HepG2 (cell line): Measurements from ENCODE around the gene ANKRD39. TPM values are rescaled to one million over a fixed set of nuclear protein-coding genes. Genes with fewer than 3 reads are reported as not detected.

Experiments
- ATAD3A ChIP-seq: sonication (generic); formaldehyde crosslinking; IDR thresholded peaks from 2 replicates; pipeline ENCODE4 v1.4.0; 2020; ENCODE audit warnings: missing genetic modification reagents
- CEBPG ChIP-seq: IDR thresholded peaks from 2 replicates; pipeline ENCODE4 v1.6.1; 2016
- MAF1 ChIP-seq: sonication (generic); formaldehyde crosslinking; IDR thresholded peaks from 2 replicates; pipeline ENCODE4 v1.5.0; 2020; ENCODE audit warnings: missing genetic modification reagents, borderline replicate concordance
- MTA1 ChIP-seq: sonication (generic); formaldehyde crosslinking; IDR thresholded peaks from 2 replicates; pipeline ENCODE4 v1.4.0; 2020; ENCODE audit warnings: missing genetic modification reagents, mild to moderate bottlenecking, borderline replicate concordance
- NFE2 ChIP-seq: sonication (generic); formaldehyde crosslinking; IDR thresholded peaks from 2 replicates; pipeline ENCODE4 v1.4.0; 2020; ENCODE audit warnings: missing genetic modification reagents
- POLR2G ChIP-seq: fragments of 200-400 bp; formaldehyde crosslinking; IDR thresholded peaks from 2 replicates; pipeline ENCODE4 v1.6.1; 2018; ENCODE audit warnings: mild to moderate bottlenecking, low read depth, low read length, moderate library complexity
- RORA ChIP-seq: sonication (generic); formaldehyde crosslinking; IDR thresholded peaks from 2 replicates; pipeline ENCODE4 v1.5.0; 2020; ENCODE audit warnings: mild to moderate bottlenecking, missing genetic modification reagents, moderate library complexity
- SALL2 ChIP-seq: sonication (generic); formaldehyde crosslinking; IDR thresholded peaks from 2 replicates; pipeline ENCODE4 v1.8.1; 2023; ENCODE audit warnings: mild to moderate bottlenecking, missing genetic modification reagents, inconsistent platforms
- SRSF9 ChIP-seq: fragments of 200-400 bp; formaldehyde crosslinking; IDR thresholded peaks from 2 replicates; pipeline ENCODE4 v1.6.1; 2018; ENCODE audit warnings: borderline replicate concordance, mild to moderate bottlenecking, low read depth, low read length; ENCODE audit not compliant: insufficient read depth, poor library complexity, severe bottlenecking
- ZBTB8A ChIP-seq: sonication (generic); formaldehyde crosslinking; IDR thresholded peaks from 2 replicates; pipeline ENCODE4 v1.4.0; 2020; ENCODE audit warnings: mild to moderate bottlenecking, low read depth, missing genetic modification reagents, borderline replicate concordance
- ZNF138 ChIP-seq: sonication (generic); formaldehyde crosslinking; IDR thresholded peaks from 2 replicates; pipeline ENCODE4 v1.5.0; 2020; ENCODE audit warnings: mild to moderate bottlenecking, low read depth, missing genetic modification reagents
- ZNF207 ChIP-seq: fragments of 450-650 bp; IDR thresholded peaks from 2 replicates; pipeline ENCODE4 v1.6.1; 2016; ENCODE audit warnings: antibody characterized with exemption, borderline replicate concordance
- ZNF263 ChIP-seq: sonication (generic); formaldehyde crosslinking; IDR thresholded peaks from 2 replicates; pipeline ENCODE4 v1.4.0; 2020; ENCODE audit warnings: missing genetic modification reagents
- ZNF563 ChIP-seq: sonication (generic); formaldehyde crosslinking; IDR thresholded peaks from 2 replicates; pipeline ENCODE4 v1.8.0; 2022; ENCODE audit warnings: mild to moderate bottlenecking, moderate library complexity, missing genetic modification reagents
- ZNF629 ChIP-seq: sonication (generic); formaldehyde crosslinking; conservative IDR thresholded peaks from 2 replicates; pipeline ENCODE4 v1.5.0; 2020; ENCODE audit warnings: missing genetic modification reagents
- polyA plus RNA-seq, 8 experiments: library from polyadenylated mRNA; depleted of rRNA in 3 of 8; stranded (reverse) in 7 of 8; unstranded in 1 of 8; fragments of >200 nt; fragmentation: Illumina TruSeq in 4 of 8; extraction: Trizol in 4 of 8; gene quantifications; 2 replicates each; pipeline versions ENCODE4 v1.2.1 to v1.2.3, GENCODE V29; 2011 to 2016; ENCODE audit warnings: low read depth in 4 of 8, missing spikeins in 1 of 8, mixed read lengths in 1 of 8; ENCODE audit not compliant: insufficient read depth in 1 of 8
- total RNA-seq, 5 experiments: library from RNA; depleted of rRNA; stranded (reverse); fragments of >200 nt; fragmentation: Illumina TruSeq; extraction: Trizol; gene quantifications; 2 replicates each; pipeline ENCODE4 v1.2.3, GENCODE V29; 2016; ENCODE audit warnings: low read depth in 1 of 5
- TF ChIP-seq, protein P1 (sequence below): sonication (generic); formaldehyde crosslinking; IDR thresholded peaks from 2 replicates; pipeline ENCODE4 v1.8.1; 2023; ENCODE audit warnings: missing genetic modification reagents, mild to moderate bottlenecking, borderline replicate concordance
- TF ChIP-seq, protein P2 (sequence below): sonication (generic); formaldehyde crosslinking; IDR thresholded peaks from 2 replicates; pipeline ENCODE4 v1.9.0; 2021; ENCODE audit warnings: missing genetic modification reagents, borderline replicate concordance
- TF ChIP-seq, protein P3 (sequence below): sonication (generic); formaldehyde crosslinking; IDR thresholded peaks from 2 replicates; pipeline ENCODE4 v1.5.0; 2020; ENCODE audit warnings: mild to moderate bottlenecking, missing genetic modification reagents
- TF ChIP-seq, protein P4 (sequence below): sonication (generic); formaldehyde crosslinking; IDR thresholded peaks from 2 replicates; pipeline ENCODE4 v1.8.0; 2023; ENCODE audit warnings: mild to moderate bottlenecking, missing genetic modification reagents
- TF ChIP-seq, protein P5 (sequence below), 2 experiments: fragments of 450-650 bp in 1 of 2; sonication (generic) in 1 of 2; formaldehyde crosslinking; IDR thresholded peaks; 2 replicates each; pipeline versions ENCODE4 v1.5.0 to v1.8.0; 2020 to 2022; ENCODE audit warnings: mild to moderate bottlenecking in 1 of 2, missing genetic modification reagents in 1 of 2
- TF ChIP-seq, protein P6 (sequence below): IDR thresholded peaks from 2 replicates; pipeline ENCODE4 v1.6.1; 2016; ENCODE audit warnings: missing compliant biosample characterization, missing genetic modification reagents, borderline replicate concordance

Gene ANKRD39
- total and polyA plus RNA-seq, 2 of the 13 experiments (the other 11 are each of a cell fraction or from before 2014, with no cell fraction given), result 23.2 to 24.8 TPM

DNA sequence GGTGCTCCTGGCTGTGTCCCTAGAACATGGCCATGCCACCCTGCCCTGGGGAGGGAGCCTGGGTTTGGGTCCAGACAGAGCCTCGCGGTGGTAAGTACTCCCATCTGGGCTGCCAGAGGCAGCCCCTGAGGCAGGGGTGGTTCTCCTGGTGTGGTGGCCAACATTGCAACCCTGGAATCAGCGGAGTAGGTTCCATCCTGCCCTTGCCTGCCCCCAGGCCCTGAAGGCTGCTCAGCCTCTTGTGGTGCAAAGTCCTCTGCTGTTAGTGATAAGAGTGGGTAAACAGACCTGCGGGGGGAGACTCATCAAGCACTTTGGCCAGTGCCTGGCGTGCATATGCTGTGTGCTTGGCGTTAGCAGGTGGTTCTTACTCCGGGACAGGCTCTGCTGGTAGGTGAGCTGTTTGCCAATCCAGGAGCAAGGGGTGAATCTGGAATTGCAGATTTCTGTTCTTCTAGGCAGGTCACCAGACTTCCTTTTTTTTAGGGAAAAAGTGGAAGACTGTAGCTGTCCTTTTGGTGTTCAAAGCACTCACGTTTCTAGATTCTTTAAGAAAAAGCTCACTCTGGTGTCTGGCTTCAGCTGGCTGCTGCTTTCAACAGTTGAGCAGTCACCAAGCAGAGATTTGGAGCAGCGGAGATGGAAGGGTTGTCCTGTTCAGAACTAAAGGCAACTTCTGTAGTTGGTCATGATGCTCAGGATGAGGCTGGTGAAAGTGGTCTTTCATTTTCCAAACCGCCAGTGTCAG, 38.5 kb downstream of the ANKRD39 start (continued):
- TF ChIP-seq, protein P1, sequence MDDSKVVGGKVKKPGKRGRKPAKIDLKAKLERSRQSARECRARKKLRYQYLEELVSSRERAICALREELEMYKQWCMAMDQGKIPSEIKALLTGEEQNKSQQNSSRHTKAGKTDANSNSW (CRISPR knock-in tag), result no peak
- no peak for TF ChIP-seq ZBTB8A (CRISPR knock-in tag)
- TF ChIP-seq, protein P2, sequence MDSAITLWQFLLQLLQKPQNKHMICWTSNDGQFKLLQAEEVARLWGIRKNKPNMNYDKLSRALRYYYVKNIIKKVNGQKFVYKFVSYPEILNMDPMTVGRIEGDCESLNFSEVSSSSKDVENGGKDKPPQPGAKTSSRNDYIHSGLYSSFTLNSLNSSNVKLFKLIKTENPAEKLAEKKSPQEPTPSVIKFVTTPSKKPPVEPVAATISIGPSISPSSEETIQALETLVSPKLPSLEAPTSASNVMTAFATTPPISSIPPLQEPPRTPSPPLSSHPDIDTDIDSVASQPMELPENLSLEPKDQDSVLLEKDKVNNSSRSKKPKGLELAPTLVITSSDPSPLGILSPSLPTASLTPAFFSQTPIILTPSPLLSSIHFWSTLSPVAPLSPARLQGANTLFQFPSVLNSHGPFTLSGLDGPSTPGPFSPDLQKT (CRISPR knock-in tag), result no peak
- peak; percentile 71; the same call in 1 of the 2 replicates for TF ChIP-seq ZNF138 (CRISPR knock-in tag)
- peak; percentile 99 for TF ChIP-seq MTA1 (CRISPR knock-in tag)
- peak; percentile 70; the same call in 1 of the 2 replicates for TF ChIP-seq ZNF263 (CRISPR knock-in tag)
- TF ChIP-seq, protein P3, sequence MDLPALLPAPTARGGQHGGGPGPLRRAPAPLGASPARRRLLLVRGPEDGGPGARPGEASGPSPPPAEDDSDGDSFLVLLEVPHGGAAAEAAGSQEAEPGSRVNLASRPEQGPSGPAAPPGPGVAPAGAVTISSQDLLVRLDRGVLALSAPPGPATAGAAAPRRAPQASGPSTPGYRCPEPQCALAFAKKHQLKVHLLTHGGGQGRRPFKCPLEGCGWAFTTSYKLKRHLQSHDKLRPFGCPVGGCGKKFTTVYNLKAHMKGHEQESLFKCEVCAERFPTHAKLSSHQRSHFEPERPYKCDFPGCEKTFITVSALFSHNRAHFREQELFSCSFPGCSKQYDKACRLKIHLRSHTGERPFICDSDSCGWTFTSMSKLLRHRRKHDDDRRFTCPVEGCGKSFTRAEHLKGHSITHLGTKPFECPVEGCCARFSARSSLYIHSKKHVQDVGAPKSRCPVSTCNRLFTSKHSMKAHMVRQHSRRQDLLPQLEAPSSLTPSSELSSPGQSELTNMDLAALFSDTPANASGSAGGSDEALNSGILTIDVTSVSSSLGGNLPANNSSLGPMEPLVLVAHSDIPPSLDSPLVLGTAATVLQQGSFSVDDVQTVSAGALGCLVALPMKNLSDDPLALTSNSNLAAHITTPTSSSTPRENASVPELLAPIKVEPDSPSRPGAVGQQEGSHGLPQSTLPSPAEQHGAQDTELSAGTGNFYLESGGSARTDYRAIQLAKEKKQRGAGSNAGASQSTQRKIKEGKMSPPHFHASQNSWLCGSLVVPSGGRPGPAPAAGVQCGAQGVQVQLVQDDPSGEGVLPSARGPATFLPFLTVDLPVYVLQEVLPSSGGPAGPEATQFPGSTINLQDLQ (CRISPR knock-in tag), result no peak
- TF ChIP-seq, protein P4, sequence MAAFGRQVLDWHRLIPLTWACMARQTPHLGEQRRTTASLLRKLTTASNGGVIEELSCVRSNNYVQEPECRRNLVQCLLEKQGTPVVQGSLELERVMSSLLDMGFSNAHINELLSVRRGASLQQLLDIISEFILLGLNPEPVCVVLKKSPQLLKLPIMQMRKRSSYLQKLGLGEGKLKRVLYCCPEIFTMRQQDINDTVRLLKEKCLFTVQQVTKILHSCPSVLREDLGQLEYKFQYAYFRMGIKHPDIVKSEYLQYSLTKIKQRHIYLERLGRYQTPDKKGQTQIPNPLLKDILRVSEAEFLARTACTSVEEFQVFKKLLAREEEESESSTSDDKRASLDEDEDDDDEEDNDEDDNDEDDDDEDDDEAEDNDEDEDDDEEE (CRISPR knock-in tag), result no peak; the same call in 1 of the 2 replicates
- no peak for TF ChIP-seq MAF1 (CRISPR knock-in tag)
- 0 out of 2 replicates have a peak, but pooled peaks have one; percentile 11 for TF ChIP-seq ZNF563 (CRISPR knock-in tag)
- TF ChIP-seq, protein P5, sequence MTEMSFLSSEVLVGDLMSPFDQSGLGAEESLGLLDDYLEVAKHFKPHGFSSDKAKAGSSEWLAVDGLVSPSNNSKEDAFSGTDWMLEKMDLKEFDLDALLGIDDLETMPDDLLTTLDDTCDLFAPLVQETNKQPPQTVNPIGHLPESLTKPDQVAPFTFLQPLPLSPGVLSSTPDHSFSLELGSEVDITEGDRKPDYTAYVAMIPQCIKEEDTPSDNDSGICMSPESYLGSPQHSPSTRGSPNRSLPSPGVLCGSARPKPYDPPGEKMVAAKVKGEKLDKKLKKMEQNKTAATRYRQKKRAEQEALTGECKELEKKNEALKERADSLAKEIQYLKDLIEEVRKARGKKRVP (CRISPR knock-in tag; IDR thresholded peaks at IDR 0.05), result 0 out of 4 replicates have a peak, but pooled peaks of 1 of the 2 experiments have one; percentile 59
- no peak for TF ChIP-seq RORA (CRISPR knock-in tag)
- TF ChIP-seq NFE2, result no peak
- TF ChIP-seq, protein P6, sequence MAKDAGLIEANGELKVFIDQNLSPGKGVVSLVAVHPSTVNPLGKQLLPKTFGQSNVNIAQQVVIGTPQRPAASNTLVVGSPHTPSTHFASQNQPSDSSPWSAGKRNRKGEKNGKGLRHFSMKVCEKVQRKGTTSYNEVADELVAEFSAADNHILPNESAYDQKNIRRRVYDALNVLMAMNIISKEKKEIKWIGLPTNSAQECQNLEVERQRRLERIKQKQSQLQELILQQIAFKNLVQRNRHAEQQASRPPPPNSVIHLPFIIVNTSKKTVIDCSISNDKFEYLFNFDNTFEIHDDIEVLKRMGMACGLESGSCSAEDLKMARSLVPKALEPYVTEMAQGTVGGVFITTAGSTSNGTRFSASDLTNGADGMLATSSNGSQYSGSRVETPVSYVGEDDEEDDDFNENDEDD (CRISPR knock-in tag), result peak; percentile 74; the same call in 1 of the 2 replicates
- TF ChIP-seq POLR2G, result peak; percentile 58; the same call in 1 of the 2 replicates
- TF ChIP-seq SRSF9, result no peak
- TF ChIP-seq SALL2 (CRISPR knock-in tag), result peak; percentile 79; the same call in 1 of the 2 replicates
- TF ChIP-seq CEBPG (CRISPR knock-in tag), result peak; percentile 79
- TF ChIP-seq ZNF629 (CRISPR knock-in tag), result peak; percentile 75
- no peak for TF ChIP-seq ATAD3A (CRISPR knock-in tag)
- TF ChIP-seq ZNF207, result no peak
